Uterus (tissue), 2 donors: ENCODE measurements around the gene POLA1.

Source experiments
- CTCF ChIP-seq, 4 experiments: fragments of 200-600 bp in 2 of 4; fragments of 450-650 bp in 2 of 4; sonication (generic) in 2 of 4; IDR thresholded peaks; one replicate each; pipeline ENCODE4 v1.5.1; 2016 to 2019; ENCODE audit warnings: antibody characterized with exemption in 4 of 4, mild to moderate bottlenecking in 2 of 4, moderate library complexity in 1 of 4
- POLR2A ChIP-seq, 2 donors: fragments of 450-650 bp; IDR thresholded peaks; one replicate each; pipeline ENCODE4 v1.6.1; 2016; ENCODE audit warnings: antibody characterized with exemption in 2 of 2, mild to moderate bottlenecking in 1 of 2, moderate library complexity in 1 of 2

GRCh38 chrX:25020391-25020904, 326.7 kb downstream of the POLA1 start:
- TF ChIP-seq CTCF (IDR thresholded peaks at IDR 0.05), result no peak
- no peak for TF ChIP-seq POLR2A (IDR thresholded peaks at IDR 0.05)
